GM19438 (cell line): ENCODE results near the gene TRABD2B.

Source experiments
- ATAC-seq: cut with Tn5 transposase; IDR thresholded peaks from one replicate; pipeline ENCODE4 v1.9.1; 2021; ENCODE audit warnings: low read depth; ENCODE audit not compliant: unreplicated experiment

TRABD2B gene

DNA sequence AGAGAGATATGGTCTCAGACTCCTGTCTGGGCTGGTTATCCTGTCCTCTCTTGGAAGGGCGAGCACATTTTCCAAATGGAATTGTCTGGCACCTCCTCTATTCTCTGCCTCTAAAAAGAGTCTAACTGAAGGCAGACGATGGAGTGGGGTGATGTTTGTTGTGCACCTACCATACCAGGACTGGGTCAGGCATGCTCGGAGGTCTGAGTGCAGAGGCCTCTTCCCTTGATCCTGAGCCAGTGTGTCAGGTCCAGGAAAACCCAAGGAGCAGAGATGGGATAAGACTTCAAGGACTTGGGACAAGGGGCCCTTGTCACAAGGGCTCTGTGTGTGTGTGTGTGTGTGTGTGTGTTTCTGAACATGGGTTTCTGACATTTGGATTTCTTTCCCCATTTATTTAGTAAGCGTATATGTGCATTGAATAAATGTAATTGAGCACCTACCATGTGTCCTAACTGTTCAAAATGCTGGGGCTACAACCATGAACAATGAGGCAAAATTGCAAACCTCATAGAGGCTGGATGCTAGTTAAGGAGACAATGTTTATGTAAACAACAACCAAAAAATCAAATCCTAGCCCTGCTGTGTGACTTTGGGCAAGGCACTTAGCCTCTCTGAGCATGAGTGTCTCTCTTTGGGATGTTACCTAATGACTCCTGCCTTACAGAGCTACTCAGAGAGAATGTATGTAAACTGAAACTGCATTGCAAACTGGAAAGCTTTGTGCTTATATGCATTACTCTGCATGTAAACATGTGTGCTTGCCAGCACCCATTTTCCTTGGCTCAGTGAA, 283.0 kb downstream of the TRABD2B start:
- ATAC-seq, result no peak

DNA sequence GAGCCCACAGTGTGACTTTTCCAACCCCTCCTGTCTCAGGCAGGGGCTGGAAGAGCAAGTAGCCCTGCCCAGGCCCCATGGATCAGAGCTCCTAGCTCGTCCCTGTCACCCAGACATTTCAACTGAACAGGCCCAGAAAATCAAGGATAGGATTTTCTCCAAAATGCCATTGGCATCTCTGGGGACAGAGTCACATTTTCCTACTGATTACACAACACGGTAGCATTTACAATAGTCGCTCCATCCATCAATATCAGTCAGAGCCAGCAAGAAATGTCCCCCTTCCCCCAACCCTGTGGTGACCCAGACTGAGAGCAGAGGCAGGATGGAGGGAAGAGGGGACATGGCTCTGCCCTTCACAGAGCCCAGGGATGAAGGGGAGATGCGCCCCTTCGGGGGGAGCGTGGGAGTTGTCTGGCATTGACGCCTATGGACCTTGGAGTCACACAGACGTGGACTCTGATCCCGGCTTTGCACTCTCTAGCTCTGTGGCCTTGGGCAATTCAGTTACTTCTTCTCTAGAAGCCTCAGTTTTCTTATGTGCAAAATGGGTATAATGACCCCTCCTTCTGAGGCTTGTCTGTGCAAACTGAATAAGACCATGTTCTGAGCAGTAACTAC, 283.7 kb downstream of the TRABD2B start:
- ATAC-seq, result no peak

DNA sequence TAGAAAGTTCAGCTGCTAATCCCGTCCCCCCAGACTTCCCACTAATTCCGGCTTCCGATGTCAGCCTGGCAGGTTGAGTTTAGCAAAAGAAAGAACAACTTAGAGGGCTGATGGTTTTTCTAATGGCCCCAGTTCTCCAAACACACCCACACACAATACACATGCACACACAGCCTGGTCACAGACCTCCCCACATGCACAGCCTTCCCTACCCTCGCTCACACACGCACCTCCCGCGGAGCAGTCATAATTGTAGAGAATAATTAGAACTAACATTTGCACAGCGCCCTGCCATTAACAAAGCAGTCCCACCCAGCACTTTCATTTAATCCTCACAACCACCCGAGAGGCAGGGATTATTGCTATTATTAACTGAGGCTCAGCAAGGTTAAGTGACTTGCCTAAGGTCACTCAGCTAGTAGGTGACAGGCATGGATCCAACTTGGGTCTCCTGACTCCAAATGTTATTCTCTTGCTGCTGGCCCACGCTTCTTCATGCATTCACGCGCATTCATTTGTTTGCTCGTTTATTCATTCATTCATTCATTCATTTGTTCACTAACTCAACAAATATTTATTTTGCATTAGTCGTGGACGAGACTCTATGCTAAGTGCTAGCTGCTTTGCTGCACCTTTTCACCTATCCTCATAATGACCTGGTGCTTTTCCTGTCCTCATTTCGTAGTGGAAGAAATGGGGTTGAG, 284.4 kb downstream of the TRABD2B start:
- no peak for ATAC-seq

DNA sequence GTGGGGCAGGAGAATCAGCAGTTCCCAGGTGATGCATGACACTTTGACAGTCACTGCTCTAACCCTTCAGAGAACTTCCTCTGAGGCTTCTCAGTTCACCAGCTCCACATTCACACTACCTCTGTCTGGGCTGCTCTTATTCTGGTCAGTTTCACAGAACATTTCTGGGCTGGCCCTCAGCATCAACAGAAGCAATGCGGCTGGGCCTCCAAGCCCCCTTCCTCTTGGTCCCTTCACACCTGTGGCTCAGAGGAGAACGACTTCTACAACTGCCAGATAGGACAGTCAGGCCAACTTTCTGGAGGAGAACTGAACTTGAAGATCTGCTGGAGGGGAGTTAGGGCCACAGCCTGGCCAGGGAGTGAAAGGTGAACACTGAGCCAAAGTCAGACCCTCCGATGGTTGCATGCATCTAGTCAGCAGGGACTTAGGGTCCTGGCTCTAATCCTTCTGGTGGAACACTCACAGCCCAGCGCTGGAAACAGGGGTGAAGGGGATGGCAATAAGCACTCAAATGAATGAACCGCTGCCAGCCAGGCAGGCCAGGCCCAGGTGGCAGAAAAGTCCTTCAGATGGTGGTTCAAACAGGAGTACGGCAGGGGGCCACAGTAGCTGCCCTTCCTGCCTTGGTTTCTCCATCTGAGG, 285.2 kb downstream of the TRABD2B start:
- no peak for ATAC-seq

DNA sequence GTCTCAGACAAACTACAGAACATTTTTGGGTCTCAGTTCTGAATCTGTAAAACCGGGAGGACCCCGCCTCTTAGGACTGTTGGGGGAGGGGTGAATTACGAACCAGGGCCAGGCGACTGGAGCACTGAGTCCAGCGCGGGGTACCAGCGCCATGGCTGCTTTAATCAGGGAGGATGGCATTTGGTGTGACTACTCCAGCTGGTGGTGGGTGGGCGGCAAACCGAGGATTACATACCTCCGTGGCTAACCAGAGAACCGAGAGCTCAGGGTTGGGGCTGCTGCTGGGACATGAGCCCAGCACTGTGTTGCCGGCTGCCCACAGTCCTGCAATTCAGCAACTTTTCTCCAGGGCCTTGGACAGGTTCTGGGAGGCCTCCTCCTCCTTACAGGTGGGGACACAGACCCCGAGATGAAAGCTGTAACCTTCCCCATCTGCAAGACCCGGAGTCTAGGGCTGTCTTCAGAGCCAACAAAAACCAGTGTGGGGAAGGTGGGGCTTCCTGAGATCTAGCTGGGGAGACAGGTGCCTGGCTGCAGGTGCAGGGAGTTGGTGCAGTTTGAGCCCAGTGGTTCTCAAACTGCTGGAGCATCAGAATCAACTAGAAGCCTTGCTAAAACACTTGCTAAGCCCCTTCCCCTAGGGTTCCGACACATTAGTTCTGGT, 285.9 kb downstream of the TRABD2B start:
- no peak for ATAC-seq
